Caco-2 (cell line): Measurements from ENCODE around the gene TGFA. TPM values are rescaled to one million over a fixed set of nuclear protein-coding genes. Genes with fewer than 3 reads are reported as not detected.
"Not testable (repeated sequence)": the region's sequence is repeated elsewhere in the genome, so short reads cannot be mapped to it uniquely, and the experiment has no call there.

ENCODE experiments used
- BruUV-seq: library from RNA; stranded (reverse); fragments of 400-500 nt; replicated peaks from 2 replicates; lab custom pipeline; 2021; lab: Mats Ljungman, UMichigan
- CTCF ChIA-PET: fragments of 300-600 bp; sonication (Branson Sonifier 250); formaldehyde crosslinking; loops from one replicate; lab custom pipeline; 2022; ENCODE audit warnings: antibody characterized with exemption; lab: Charles Lee
- POLR2A ChIA-PET: fragments of 300-600 bp; sonication (Branson Sonifier 250); formaldehyde crosslinking; loops from one replicate; lab custom pipeline; 2022; ENCODE audit warnings: antibody characterized with exemption; lab: Charles Lee
- DNase-seq, 2 experiments: peaks; one replicate each; pipeline versions ENCODE4 v3.0.0 to v3.0.0-alpha.2; 2020 to 2022
- H3K27me3 ChIP-seq: replicated peaks from 2 replicates; pipeline ENCODE4 v1.6.0; 2011; ENCODE audit warnings: low read length; ENCODE audit not compliant: control insufficient read depth, insufficient read depth
- H3K36me3 ChIP-seq: 2 replicates; pipeline ENCODE4 v1.5.1; 2011; ENCODE audit warnings: low read length; ENCODE audit not compliant: control insufficient read depth, insufficient read depth
- H3K4me1 ChIP-seq: fragments of 250-450 bp; sonication (Bioruptor Pico); 2 replicates; pipeline ENCODE4 v1.5.1; 2020; ENCODE audit warnings: mild to moderate bottlenecking
- H3K4me3 ChIP-seq: 2 replicates; pipeline ENCODE4 v1.5.1; 2011; ENCODE audit warnings: low read depth, mild to moderate bottlenecking, control low read depth, low read length
- H3K9me3 ChIP-seq: fragments of 250-450 bp; sonication (Bioruptor Pico); 2 replicates; pipeline ENCODE4 v1.5.1; 2020; ENCODE audit warnings: mild to moderate bottlenecking, moderate library complexity
- H3K27ac Mint-ChIP-seq: one replicate; pipeline ENCODE4 v1.8.0; 2022; ENCODE audit warnings: mixed read lengths; ENCODE audit not compliant: unreplicated experiment
- H3K27me3 Mint-ChIP-seq: one replicate; pipeline ENCODE4 v1.8.0; 2022; ENCODE audit warnings: mixed read lengths; ENCODE audit not compliant: insufficient read depth, unreplicated experiment
- H3K36me3 Mint-ChIP-seq: one replicate; pipeline ENCODE4 v1.8.0; 2022; ENCODE audit warnings: mild to moderate bottlenecking, mixed read lengths; ENCODE audit not compliant: insufficient read depth, unreplicated experiment
- H3K4me1 Mint-ChIP-seq: one replicate; pipeline ENCODE4 v1.8.0; 2022; ENCODE audit warnings: low read depth, mixed read lengths; ENCODE audit not compliant: unreplicated experiment
- H3K4me3 Mint-ChIP-seq: one replicate; pipeline ENCODE4 v1.8.0; 2022; ENCODE audit warnings: mild to moderate bottlenecking, moderate library complexity, mixed read lengths; ENCODE audit not compliant: unreplicated experiment
- H3K9me3 Mint-ChIP-seq: one replicate; pipeline ENCODE4 v1.8.0; 2022; ENCODE audit warnings: mixed read lengths; ENCODE audit not compliant: unreplicated experiment
- CTCF ChIP-seq, 2 experiments: fragments of 200-600 bp in 1 of 2; IDR thresholded peaks; 1 replicate in 1 of 2; 2 replicates in 1 of 2; pipeline versions ENCODE4 v1.5.1 to v1.8.0; 2011 to 2022; ENCODE audit warnings: antibody characterized with exemption in 1 of 2, control low read depth in 1 of 2, inconsistent platforms in 1 of 2, low read depth in 1 of 2, low read length in 1 of 2, mild to moderate bottlenecking in 1 of 2, moderate library complexity in 1 of 2; ENCODE audit not compliant: insufficient read depth in 1 of 2, severe bottlenecking in 1 of 2, unreplicated experiment in 1 of 2
- intact Hi-C: fragments of 100-400 bp; cut with micrococcal nuclease; formaldehyde crosslinking; loops from one replicate; pipeline ENCODE4 v1.10.0; 2022; ENCODE audit not compliant: unreplicated experiment
- total RNA-seq: library from RNA; stranded (reverse); gene quantifications from 2 replicates; pipeline ENCODE4 v1.2.3, GENCODE V29; 2022

The TGFA gene
- total RNA-seq, 1 experiment from 2014 or later: 0.70 TPM

GRCh38 chr2:70468878-70469277 is 84.7 kb downstream of the TGFA start:
- Mint-ChIP-seq H3K9me3 (no peaks in the 10 kb centered on the region), H3K27me3 (peaks cover 5% of the 10 kb centered on the region), H3K4me3 (no peak overlapping the region), H3K27ac (no peak overlapping the region), H3K36me3 (no peaks in the 10 kb centered on the region), H3K4me1 (peaks cover 7% of the 10 kb centered on the region)
- H3K36me3 ChIP-seq: no peaks in the 10 kb centered on the region
- intact Hi-C loops: no loop called here
- no TSS peak for BruUV-seq
- H3K9me3 ChIP-seq: no peaks in the 10 kb centered on the region
- no peak overlapping the region for H3K4me3 ChIP-seq
- ChIA-PET POLR2A (no interaction called here), CTCF (interaction anchor here (1.5 kb wide), 1 partner anchor 148 kb away, joined by 3 read pairs; no protein-coding TSS in a partner anchor)
- peaks cover under 1% of the 10 kb centered on the region; the same call in 1 of the 2 replicates for H3K4me1 ChIP-seq
- H3K27me3 ChIP-seq: no peaks in the 10 kb centered on the region
- no peak for DNase-seq
- no peak for TF ChIP-seq CTCF (IDR thresholded peaks at IDR 0.05; ENCODE audit: insufficient read depth in 1 of 2, low read depth in 1 of 2, low read length in 1 of 2, severe bottlenecking in 1 of 2, unreplicated experiment in 1 of 2)

- peaks cover 5% of the 10 kb centered on the region for H3K27me3 Mint-ChIP-seq
- no peaks in the 10 kb centered on the region for H3K9me3 Mint-ChIP-seq
- no peak for TF ChIP-seq CTCF (IDR thresholded peaks at IDR 0.05; ENCODE audit: insufficient read depth in 1 of 2, low read depth in 1 of 2, low read length in 1 of 2, severe bottlenecking in 1 of 2, unreplicated experiment in 1 of 2)
- Histone ChIP-seq H3K9me3 (no peaks in the 10 kb centered on the region), H3K27me3 (no peaks in the 10 kb centered on the region), H3K4me1 (no peaks in the 10 kb centered on the region), H3K36me3 (no peaks in the 10 kb centered on the region), H3K4me3 (no peak overlapping the region)
- H3K36me3 Mint-ChIP-seq: no peaks in the 10 kb centered on the region
- intact Hi-C loops: no loop called here
- H3K4me1 Mint-ChIP-seq: peaks cover 4% of the 10 kb centered on the region
- CTCF ChIA-PET: interaction anchor here (0.6 to 1.5 kb wide), 2 partner anchors 146 to 149 kb away, joined by 3 to 4 read pairs; no protein-coding TSS in a partner anchor
- BruUV-seq: no TSS peak
- no peak overlapping the region for H3K27ac Mint-ChIP-seq
- POLR2A ChIA-PET: no interaction called here
- DNase-seq: no peak
- H3K4me3 Mint-ChIP-seq: no peak overlapping the region
Measured at GRCh38 chr2:70467831-70468779, 85.5 kb downstream of the TGFA start.

- BruUV-seq: no TSS peak
- CTCF ChIA-PET: interaction anchor here (0.6 kb wide), 1 partner anchor 211 kb away, joined by 3 read pairs; no protein-coding TSS in a partner anchor
- POLR2A ChIA-PET: no interaction called here
- intact Hi-C loops: no loop called here
- Histone ChIP-seq H3K4me1 (no peaks in the 10 kb centered on the region), H3K36me3 (no peaks in the 10 kb centered on the region), H3K9me3 (no peaks in the 10 kb centered on the region), H3K27me3 (no peaks in the 10 kb centered on the region), H3K4me3 (no peak overlapping the region)
- no peak for DNase-seq
- Mint-ChIP-seq H3K9me3 (no peaks in the 10 kb centered on the region), H3K4me3 (no peak overlapping the region), H3K27ac (no peak overlapping the region), H3K36me3 (no peaks in the 10 kb centered on the region), H3K4me1 (no peaks in the 10 kb centered on the region), H3K27me3 (peaks cover 7% of the 10 kb centered on the region)
- no peak for TF ChIP-seq CTCF (IDR thresholded peaks at IDR 0.05; ENCODE audit: insufficient read depth in 1 of 2, low read depth in 1 of 2, low read length in 1 of 2, severe bottlenecking in 1 of 2, unreplicated experiment in 1 of 2)
Measured at GRCh38 chr2:70467237-70467636, 86.4 kb downstream of the TGFA start.

GRCh38 chr2:70466647-70467046 is 87.0 kb downstream of the TGFA start:
- H3K4me3 ChIP-seq, POLR2A ChIA-PET, intact Hi-C loops, H3K9me3 ChIP-seq, H3K4me3 Mint-ChIP-seq, H3K4me1 Mint-ChIP-seq, H3K27me3 ChIP-seq, H3K27me3 Mint-ChIP-seq, H3K9me3 Mint-ChIP-seq, H3K4me1 ChIP-seq, DNase-seq, H3K27ac Mint-ChIP-seq, H3K36me3 ChIP-seq, BruUV-seq, H3K36me3 Mint-ChIP-seq: not testable (repeated sequence)
- CTCF ChIA-PET: interaction anchor here (0.6 kb wide), 1 partner anchor 211 kb away, joined by 3 read pairs; no protein-coding TSS in a partner anchor
